T-cell (primary cell): ENCODE results near the gene SCLY. TPM values are rescaled to one million over a fixed set of nuclear protein-coding genes. Genes with fewer than 3 reads are reported as not detected.
A peak's percentile ranks its signal among the peaks of the same experiment; 100 is the strongest.

ENCODE experiments used
- ATAC-seq, 4 experiments: fragments of 200-7000 bp in 3 of 4; fragments of 150-1000 bp in 1 of 4; cut with Tn5 transposase; replicated peaks in 1 of 4; 1 replicate in 3 of 4; 2 replicates in 1 of 4; pipeline ENCODE4 v1.10.0; 2021; ENCODE audit warnings: moderate library complexity in 3 of 4, mild to moderate bottlenecking in 2 of 4, moderate number of reproducible peaks in 1 of 4
- CTCF ChIA-PET, 2 donors: fragments of 300-600 bp; sonication (Branson Sonifier 250); formaldehyde crosslinking; loops; one replicate each; lab custom pipeline; 2022; ENCODE audit warnings: antibody characterized with exemption in 2 of 2; lab: Charles Lee
- POLR2A ChIA-PET, 2 donors: fragments of 300-600 bp; sonication (Branson Sonifier 250); formaldehyde crosslinking; loops; one replicate each; lab custom pipeline; 2022; ENCODE audit warnings: antibody characterized with exemption in 2 of 2; lab: Charles Lee
- DNase-seq, 35 experiments: peaks; one replicate each; pipeline versions ENCODE4 v3.0.0 to v3.0.0-alpha.2; 2013 to 2023
- H3K27ac ChIP-seq: one replicate; pipeline ENCODE4 v1.5.1; 2013; ENCODE audit warnings: low read length
- H3K27me3 ChIP-seq, 2 experiments: replicated peaks in 1 of 2; 1 replicate in 1 of 2; 2 replicates in 1 of 2; pipeline versions ENCODE4 v1.6.1 to v1.7.0; 2013; ENCODE audit warnings: low read length in 1 of 2, mixed read lengths in 1 of 2; ENCODE audit not compliant: control insufficient read depth in 2 of 2, insufficient read depth in 2 of 2; ENCODE audit errors: extremely low read depth in 1 of 2
- H3K36me3 ChIP-seq, 2 donors: 1 replicate in 1 of 2; 2 replicates in 1 of 2; pipeline versions ENCODE4 v1.6.1 to v1.7.0; 2013; ENCODE audit warnings: low read length in 1 of 2; ENCODE audit not compliant: control insufficient read depth in 2 of 2, insufficient read depth in 1 of 2; ENCODE audit errors: extremely low read depth in 1 of 2
- H3K4me1 ChIP-seq, 2 experiments: 1 replicate in 1 of 2; 2 replicates in 1 of 2; pipeline versions ENCODE4 v1.6.1 to v1.7.0; 2013; ENCODE audit warnings: low read length in 2 of 2, mixed read lengths in 1 of 2; ENCODE audit not compliant: insufficient read depth in 2 of 2, control insufficient read depth in 1 of 2; ENCODE audit errors: extremely low read depth in 1 of 2
- H3K4me3 ChIP-seq, 2 donors: 1 replicate in 1 of 2; 2 replicates in 1 of 2; pipeline versions ENCODE4 v1.5.1 to v1.7.0; 2013; ENCODE audit warnings: mild to moderate bottlenecking in 2 of 2, low read length in 1 of 2, moderate library complexity in 1 of 2; ENCODE audit not compliant: control insufficient read depth in 1 of 2; ENCODE audit errors: extremely low read depth in 1 of 2
- H3K9me3 ChIP-seq: 2 replicates; pipeline ENCODE4 v1.7.0; 2013
- H3K27ac Mint-ChIP-seq, 2 donors: one replicate each; pipeline ENCODE4 v1.8.0; 2020 to 2021; ENCODE audit warnings: mild to moderate bottlenecking in 2 of 2, mixed read lengths in 2 of 2
- H3K27me3 Mint-ChIP-seq, 2 donors: one replicate each; pipeline ENCODE4 v1.8.0; 2021 to 2022; ENCODE audit warnings: mixed read lengths in 2 of 2
- H3K36me3 Mint-ChIP-seq: one replicate; pipeline ENCODE4 v1.8.0; 2021; ENCODE audit warnings: mixed read lengths
- H3K4me1 Mint-ChIP-seq, 3 donors: one replicate each; pipeline ENCODE4 v1.8.0; 2020 to 2022; ENCODE audit warnings: mixed read lengths in 3 of 3, mild to moderate bottlenecking in 1 of 3
- H3K4me3 Mint-ChIP-seq, 3 donors: one replicate each; pipeline ENCODE4 v1.8.0; 2020 to 2022; ENCODE audit warnings: mild to moderate bottlenecking in 3 of 3, mixed read lengths in 3 of 3, moderate library complexity in 3 of 3
- H3K9me3 Mint-ChIP-seq, 3 donors: one replicate each; pipeline ENCODE4 v1.8.0; 2020 to 2022; ENCODE audit warnings: mixed read lengths in 3 of 3
- WGBS: methylation state at CpG from one replicate; pipeline ENCODE4 v1.1.5; 2013; ENCODE audit warnings: missing lambda C conversion rate; ENCODE audit not compliant: insufficient coverage; 5-methylcytosine and 5-hydroxymethylcytosine counted together
- total RNA-seq, 35 experiments: library from RNA in 6 of 35; stranded (reverse) in 6 of 35; fragments of 120-200 nt in 1 of 35; gene quantifications; one replicate each; pipeline versions ENCODE4 v1.2.1 to v1.2.4 and lab custom pipeline; 2013 to 2026

SCLY gene
- total RNA-seq, 5 donors from 2014 or later (not counting 1 experiment from before 2014, with no cell fraction given): 19.2 to 30.0 (median 25.2) TPM

DNA sequence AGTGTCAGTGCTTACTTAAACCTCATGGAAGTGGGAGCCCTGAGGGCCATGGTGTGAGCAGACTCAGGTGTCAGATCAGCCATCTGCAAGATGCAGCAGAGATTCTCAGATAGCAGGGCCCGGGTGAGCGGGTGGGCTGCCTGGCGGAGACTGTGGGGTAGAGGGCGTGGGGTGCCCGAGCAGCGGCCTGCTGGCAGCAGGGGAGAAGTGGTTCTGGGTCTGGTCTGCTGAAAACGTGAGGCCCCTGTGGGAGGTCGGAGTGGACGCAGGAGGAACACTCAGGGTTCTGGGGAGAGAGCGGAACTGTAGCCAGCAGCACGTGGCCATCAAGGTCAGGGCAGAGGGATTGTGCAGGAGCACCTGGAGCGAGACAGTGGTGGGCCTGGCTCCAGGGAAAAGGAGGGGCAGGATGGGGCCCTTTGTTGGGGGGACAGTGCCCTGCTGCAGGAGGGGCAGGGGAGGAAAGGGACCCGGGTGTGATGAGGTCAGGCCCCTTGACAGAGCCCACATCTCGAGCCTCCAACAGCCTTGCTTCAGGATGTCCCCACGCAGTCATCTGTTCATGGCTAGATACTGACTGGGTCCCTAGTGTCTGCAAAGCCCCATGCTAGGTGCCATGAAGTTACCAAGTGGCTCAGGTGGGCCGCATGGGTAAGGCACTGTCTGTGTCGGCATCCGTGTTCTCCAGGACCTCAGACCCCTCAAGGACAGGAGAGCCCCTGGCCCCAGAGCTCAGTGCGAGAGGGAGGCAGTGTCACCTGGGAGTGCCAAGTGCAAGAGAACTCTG lies 36.6 kb downstream of the SCLY start:
- Histone ChIP-seq H3K27me3 (no peaks in the 10 kb centered on the region), H3K36me3 (no peaks in the 10 kb centered on the region), H3K4me3 (no peak overlapping the region), H3K27ac (no peak overlapping the region), H3K9me3 (no peaks in the 10 kb centered on the region), H3K4me1 (no peaks in the 10 kb centered on the region)
- 97% methylated on average over 18 of the region's 19 CpGs for WGBS
- Mint-ChIP-seq H3K4me1 (peaks cover 0 to 6% (median 0%) of the 10 kb centered on the region in 3 donors), H3K9me3 (no peaks in the 10 kb centered on the region), H3K27ac (no peak overlapping the region), H3K4me3 (no peak overlapping the region), H3K27me3 (no peaks in the 10 kb centered on the region), H3K36me3 (peaks cover 6% of the 10 kb centered on the region)
- CTCF ChIA-PET: no interaction called here
- no peak for ATAC-seq
- no peak for DNase-seq
- POLR2A ChIA-PET: no interaction called here

DNA sequence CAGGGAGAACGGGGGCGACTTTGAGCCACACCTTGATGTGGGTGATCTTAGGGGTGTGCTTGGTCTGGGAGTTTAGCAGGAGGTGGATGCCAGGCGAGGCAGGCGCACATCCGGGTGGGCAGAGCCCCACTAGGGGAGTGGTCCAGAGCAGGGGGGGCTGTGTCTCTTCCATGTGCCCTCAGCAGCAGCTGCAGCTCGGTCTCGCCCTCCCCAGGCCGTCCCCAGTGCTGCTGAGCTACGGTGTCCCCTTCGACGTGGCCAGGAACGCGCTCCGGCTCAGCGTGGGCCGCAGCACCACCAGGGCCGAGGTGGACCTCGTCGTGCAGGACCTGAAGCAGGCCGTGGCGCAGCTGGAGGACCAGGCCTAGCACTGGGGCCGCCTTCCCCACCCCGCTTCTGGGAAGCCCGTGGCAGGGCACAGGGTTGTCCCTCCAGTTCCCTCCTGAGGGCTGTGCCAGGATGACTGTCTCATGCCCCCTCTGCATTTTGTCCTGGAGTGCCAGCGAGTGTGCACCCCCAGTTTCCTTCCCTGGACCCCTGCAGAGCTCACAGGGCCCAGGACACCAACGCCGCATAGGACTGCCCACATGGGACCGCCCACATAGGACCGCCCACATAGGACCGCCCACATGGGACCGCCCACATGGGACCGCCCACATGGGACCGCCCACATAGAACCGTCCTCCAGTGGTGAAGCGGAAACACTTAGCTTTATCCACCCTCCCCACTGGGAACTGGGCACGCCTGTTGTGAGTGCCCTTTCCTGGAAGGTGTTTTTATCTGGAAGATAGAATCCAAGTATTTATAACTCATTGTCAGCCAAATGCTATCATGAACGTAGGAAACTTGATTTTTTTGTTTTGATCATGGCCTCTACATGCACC lies 37.4 kb downstream of the SCLY start:
- Histone ChIP-seq H3K4me1 (no peaks in the 10 kb centered on the region), H3K4me3 (no peak overlapping the region), H3K27ac (no peak overlapping the region), H3K36me3 (no peaks in the 10 kb centered on the region), H3K27me3 (peaks cover 0 to 1% of the 10 kb centered on the region in 2 experiments), H3K9me3 (no peaks in the 10 kb centered on the region)
- Mint-ChIP-seq H3K9me3 (no peaks in the 10 kb centered on the region), H3K36me3 (peaks cover 6% of the 10 kb centered on the region), H3K27ac (no peak overlapping the region), H3K4me1 (peaks cover 0 to 6% (median 0%) of the 10 kb centered on the region in 3 donors), H3K27me3 (no peaks in the 10 kb centered on the region), H3K4me3 (no peak overlapping the region)
- WGBS: 91% methylated on average over 29 of the region's 37 CpGs
- ChIA-PET CTCF (no interaction called here), POLR2A (interaction anchor here in 1 of 2 donors (0.6 kb wide), 1 partner anchor 11 kb away, joined by 16 read pairs; no protein-coding TSS in a partner anchor)
- peak in 3 of 4 experiments; percentile 50 to 76 (median 56) for ATAC-seq
- DNase-seq: peak in 2 of 35 experiments; percentile 26 to 35

DNA sequence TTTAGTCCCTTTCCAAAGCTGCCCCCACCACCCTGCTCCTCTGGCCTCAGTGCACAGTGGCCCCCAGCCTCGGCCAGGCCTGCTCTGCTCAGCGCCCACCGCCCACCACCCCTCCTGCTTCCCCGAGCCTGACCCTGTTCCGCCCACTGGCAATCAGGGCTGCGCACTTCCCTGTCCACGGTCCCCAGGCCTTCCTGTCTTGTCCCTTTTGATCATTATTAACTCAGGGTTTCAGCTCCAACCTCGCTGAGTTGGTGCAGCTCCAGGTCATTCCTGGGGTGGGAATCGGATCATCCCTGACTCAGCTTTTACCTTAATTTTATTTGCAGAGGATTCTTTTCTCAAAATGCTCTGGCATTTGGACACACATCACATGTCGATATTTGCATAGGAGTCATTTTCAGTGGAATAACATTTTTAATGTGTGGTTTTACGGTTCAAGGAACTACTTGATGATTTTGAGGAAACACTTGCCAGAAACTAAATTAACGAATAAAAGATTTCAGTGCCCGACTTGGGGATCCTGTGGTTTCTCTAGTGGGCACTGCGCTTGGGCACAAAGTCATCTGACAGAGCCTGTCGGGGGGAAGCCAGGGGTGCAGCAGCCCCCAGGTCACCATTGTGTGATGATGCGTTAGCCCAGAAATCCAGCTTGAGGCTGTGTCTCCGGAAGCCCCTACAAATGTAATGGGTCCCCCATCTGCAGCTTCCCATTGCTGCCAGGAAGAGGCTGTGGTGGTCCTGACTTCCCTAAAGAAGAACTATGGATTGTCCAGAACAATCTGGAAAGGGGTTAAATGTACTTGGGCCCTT lies 38.3 kb downstream of the SCLY start:
- DNase-seq (no peak), ATAC-seq (no peak)
- Histone ChIP-seq H3K4me1 (no peaks in the 10 kb centered on the region), H3K36me3 (no peaks in the 10 kb centered on the region), H3K4me3 (no peak overlapping the region), H3K9me3 (no peaks in the 10 kb centered on the region), H3K27ac (no peak overlapping the region), H3K27me3 (peaks cover 0 to 3% of the 10 kb centered on the region in 2 experiments)
- Mint-ChIP-seq H3K4me1 (peaks cover 0 to 6% (median 0%) of the 10 kb centered on the region in 3 donors), H3K4me3 (no peak overlapping the region), H3K9me3 (no peaks in the 10 kb centered on the region), H3K27ac (no peak overlapping the region), H3K36me3 (peaks cover 6% of the 10 kb centered on the region), H3K27me3 (no peaks in the 10 kb centered on the region)
- ChIA-PET CTCF (no interaction called here), POLR2A (interaction anchor here in 1 of 2 donors (0.6 kb wide), 1 partner anchor 10 kb away, joined by 16 read pairs; no protein-coding TSS in a partner anchor)
- WGBS: 75% methylated on average over 12 of the region's 17 CpGs

DNA sequence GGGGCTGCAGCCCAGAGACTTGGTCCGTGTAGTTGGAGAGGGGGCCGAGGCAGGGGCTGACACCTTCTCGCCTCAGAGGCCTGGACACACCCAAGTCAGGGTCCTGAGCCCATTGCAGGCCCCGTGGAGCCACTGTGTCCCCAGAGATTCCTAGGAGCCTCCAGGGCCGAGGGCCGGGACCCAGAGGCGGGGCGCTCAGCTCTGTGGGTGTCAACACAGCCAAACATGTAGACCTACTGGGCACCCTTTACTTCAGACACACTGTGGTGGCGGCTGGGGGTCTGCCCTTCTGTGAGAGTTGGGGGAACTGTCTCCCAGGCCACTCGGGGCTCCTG lies 38.9 kb downstream of the SCLY start:
- H3K4me1 ChIP-seq: no peaks in the 10 kb centered on the region
- H3K36me3 ChIP-seq: no peaks in the 10 kb centered on the region
- no peak overlapping the region for H3K27ac ChIP-seq
- Mint-ChIP-seq H3K36me3 (peaks cover 6% of the 10 kb centered on the region), H3K4me3 (no peak overlapping the region), H3K27me3 (no peaks in the 10 kb centered on the region), H3K9me3 (no peaks in the 10 kb centered on the region), H3K4me1 (peaks cover 0 to 6% (median 0%) of the 10 kb centered on the region in 3 donors), H3K27ac (no peak overlapping the region)
- H3K4me3 ChIP-seq: no peak overlapping the region
- ChIA-PET CTCF (no interaction called here), POLR2A (no interaction called here)
- WGBS: 90% methylated on average over 10 of the region's 10 CpGs
- H3K9me3 ChIP-seq: no peaks in the 10 kb centered on the region
- no peak for DNase-seq
- peaks cover 0 to 4% of the 10 kb centered on the region in 2 experiments for H3K27me3 ChIP-seq
- no peak for ATAC-seq

DNA sequence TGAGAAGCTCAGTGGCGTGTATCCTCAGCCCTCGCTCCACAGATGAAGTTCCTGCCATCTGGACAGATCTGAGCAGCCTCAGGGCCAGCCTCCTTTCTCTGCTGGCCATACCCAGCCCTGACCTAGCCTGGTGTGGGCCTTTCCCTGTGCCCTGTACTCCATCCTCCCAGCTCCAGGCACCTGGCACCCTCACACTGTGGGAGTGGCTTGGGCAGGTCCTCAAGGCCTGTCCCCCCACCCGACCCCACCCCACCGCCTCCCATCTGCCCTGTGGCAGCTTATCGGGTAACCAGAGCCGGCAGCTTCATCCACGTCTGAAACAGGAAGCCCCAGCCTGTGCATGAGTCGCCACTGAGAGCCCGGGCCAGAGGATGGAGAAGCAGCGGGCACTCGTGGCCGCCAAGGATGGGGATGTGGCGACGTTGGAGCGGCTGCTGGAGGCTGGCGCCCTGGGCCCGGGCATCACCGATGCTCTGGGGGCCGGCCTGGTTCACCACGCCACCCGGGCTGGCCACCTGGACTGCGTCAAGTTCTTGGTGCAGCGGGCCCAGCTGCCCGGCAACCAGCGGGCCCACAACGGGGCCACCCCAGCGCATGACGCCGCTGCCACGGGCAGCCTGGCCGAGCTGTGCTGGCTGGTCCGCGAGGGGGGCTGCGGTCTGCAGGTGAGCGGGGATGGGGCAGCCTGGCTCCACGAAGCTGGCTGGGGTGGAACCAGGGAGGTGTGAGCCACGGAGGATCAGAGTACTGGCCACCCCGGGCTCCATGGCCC lies 39.4 kb downstream of the SCLY start, which contains the start of gene ESPNL:
TSS of gene ESPNL (plus strand) at position 292 of the 772 bp plus-strand sequence. CDS start at position 372, 80 bp downstream.
- WGBS: 82% methylated on average over 34 of the region's 38 CpGs

More for the DNA sequence above, 39.4 kb downstream of the SCLY start, which contains the start of gene ESPNL:
- ChIA-PET CTCF (interaction anchor here in 1 of 2 donors (0.5 kb wide), 1 partner anchor 1427 kb away, joined by 4 read pairs; no protein-coding TSS in a partner anchor), POLR2A (no interaction called here)
- Histone ChIP-seq H3K9me3 (no peaks in the 10 kb centered on the region), H3K27ac (no peak within 1 kb of the TSS), H3K36me3 (no peaks in the 10 kb centered on the region), H3K4me1 (no peaks in the 10 kb centered on the region), H3K4me3 (no peak within 1 kb of the TSS), H3K27me3 (peaks cover 0 to 6% of the 10 kb centered on the region in 2 experiments)
- DNase-seq: no peak
- no peak within 1 kb of the TSS for H3K27ac Mint-ChIP-seq
- peaks cover 2% of the 10 kb centered on the region for H3K36me3 Mint-ChIP-seq
- H3K27me3 Mint-ChIP-seq: no peaks in the 10 kb centered on the region
- H3K4me1 Mint-ChIP-seq: peaks cover 0 to 6% (median 0%) of the 10 kb centered on the region in 3 donors
- H3K9me3 Mint-ChIP-seq: no peaks in the 10 kb centered on the region
- ATAC-seq: no peak
- no peak within 1 kb of the TSS for H3K4me3 Mint-ChIP-seq
